HPDE6-E6E7 (cell line): ENCODE data around the gene ZNF212.

ENCODE experiments used
- DNase-seq: peaks from one replicate; pipeline ENCODE4 v3.0.0; 2011; ENCODE audit warnings: missing footprints; ENCODE audit errors: extremely low spot score

Gene ZNF212

GRCh38 chr7:149239345-149240143 lies at the start of gene ZNF212:
TSS of gene ZNF212 (plus strand) at chr7:149239651. CDS start at chr7:149239779, 128 bp downstream.
- peak; percentile 98 for DNase-seq

- no peak for DNase-seq
Observed at GRCh38 chr7:149191851-149192250, 47.6 kb upstream of the ZNF212 start.

- no peak for DNase-seq
Observed at GRCh38 chr7:149194799-149195179, 44.7 kb upstream of the ZNF212 start.

GRCh38 chr7:149195180-149196150 lies 44.0 kb upstream of the ZNF212 start, which contains the start of gene ZNF282:
TSS of gene ZNF282 (plus strand) at chr7:149195546. CDS start at chr7:149195590, 44 bp downstream.
- peak; percentile 93 for DNase-seq

GRCh38 chr7:149196151-149196704 lies 43.2 kb upstream of the ZNF212 start:
- no peak for DNase-seq

- no peak for DNase-seq
Observed at GRCh38 chr7:149196705-149197171, 42.7 kb upstream of the ZNF212 start.

GRCh38 chr7:149197675-149198074 lies 41.8 kb upstream of the ZNF212 start:
- no peak for DNase-seq

- DNase-seq = no peak
Observed at GRCh38 chr7:149198161-149198816, 41.2 kb upstream of the ZNF212 start.

GRCh38 chr7:149199234-149199995 lies 40.0 kb upstream of the ZNF212 start:
- no peak for DNase-seq

GRCh38 chr7:149202831-149203231 lies 36.6 kb upstream of the ZNF212 start:
- DNase-seq = no peak

- no peak for DNase-seq
Observed at GRCh38 chr7:149205690-149206381, 33.6 kb upstream of the ZNF212 start.

- no peak for DNase-seq
Observed at GRCh38 chr7:149207324-149208035, 32.0 kb upstream of the ZNF212 start.

- DNase-seq = peak; percentile 43
Observed at GRCh38 chr7:149209518-149210269, 29.8 kb upstream of the ZNF212 start.

- no peak for DNase-seq
Observed at GRCh38 chr7:149210551-149210950, 28.9 kb upstream of the ZNF212 start.

- DNase-seq = no peak
Observed at GRCh38 chr7:149214020-149214720, 25.3 kb upstream of the ZNF212 start.

GRCh38 chr7:149216402-149216801 lies 23.0 kb upstream of the ZNF212 start:
- no peak for DNase-seq

GRCh38 chr7:149217570-149217969 lies 21.9 kb upstream of the ZNF212 start:
- DNase-seq = no peak
